Spleen (tissue), 7 donors: ENCODE data around the gene KIF5A.
"Not testable (repeated sequence)": the region's sequence is repeated elsewhere in the genome, so short reads cannot be mapped to it uniquely, and the experiment has no call there.

Experiments
- POLR2A ChIP-seq, 3 donors: fragments of 450-650 bp; IDR thresholded peaks; one replicate each; pipeline ENCODE4 v1.5.1; 2017; ENCODE audit warnings: antibody characterized with exemption in 3 of 3, mild to moderate bottlenecking in 1 of 3
- POLR2AphosphoS5 ChIP-seq, 3 donors: sonication (generic); formaldehyde crosslinking; IDR thresholded peaks; one replicate each; pipeline ENCODE4 v1.5.1; 2017; ENCODE audit warnings: antibody characterized with exemption in 3 of 3
- TF ChIP-seq, protein P1 (sequence below), 11 experiments: fragments of 200-600 bp in 7 of 11; fragments of 450-650 bp in 4 of 11; sonication (generic) in 4 of 11; IDR thresholded peaks in 8 of 11; conservative IDR thresholded peaks in 3 of 11; 1 replicate in 7 of 11; 2 replicates in 4 of 11; pipeline versions ENCODE4 v1.4.0 to v1.8.0; 2016 to 2021; ENCODE audit warnings: antibody characterized with exemption in 11 of 11, inconsistent platforms in 4 of 11, mild to moderate bottlenecking in 1 of 11
- donor health status: DM: no; HTN: no; CAD: no; lungs with moderate emphysema.
- donor health status: DM: no; HTN: no; CAD: no.
- donor health status: DM: no; HTN: no; CAD: no.

DNA sequence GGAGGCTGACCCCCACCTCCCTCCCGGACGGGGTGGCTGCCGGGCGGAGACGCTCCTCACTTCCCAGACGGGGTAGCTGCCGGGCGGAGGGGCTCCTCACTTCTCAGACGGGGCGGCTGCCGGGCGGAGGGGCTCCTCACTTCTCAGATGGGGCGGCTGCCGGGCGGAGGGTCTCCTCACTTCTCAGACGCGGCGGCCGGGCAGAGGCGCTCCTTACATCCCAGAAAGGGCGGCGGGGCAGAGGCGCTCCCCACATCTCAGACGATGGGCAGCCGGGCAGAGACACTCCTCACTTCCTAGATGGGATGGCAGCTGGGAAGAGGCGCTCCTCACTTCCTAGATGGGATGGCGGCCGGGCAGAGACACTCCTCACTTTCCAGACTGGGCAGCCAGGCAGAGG lies 42.0 kb upstream of the KIF5A start:
- TF ChIP-seq, protein P1, sequence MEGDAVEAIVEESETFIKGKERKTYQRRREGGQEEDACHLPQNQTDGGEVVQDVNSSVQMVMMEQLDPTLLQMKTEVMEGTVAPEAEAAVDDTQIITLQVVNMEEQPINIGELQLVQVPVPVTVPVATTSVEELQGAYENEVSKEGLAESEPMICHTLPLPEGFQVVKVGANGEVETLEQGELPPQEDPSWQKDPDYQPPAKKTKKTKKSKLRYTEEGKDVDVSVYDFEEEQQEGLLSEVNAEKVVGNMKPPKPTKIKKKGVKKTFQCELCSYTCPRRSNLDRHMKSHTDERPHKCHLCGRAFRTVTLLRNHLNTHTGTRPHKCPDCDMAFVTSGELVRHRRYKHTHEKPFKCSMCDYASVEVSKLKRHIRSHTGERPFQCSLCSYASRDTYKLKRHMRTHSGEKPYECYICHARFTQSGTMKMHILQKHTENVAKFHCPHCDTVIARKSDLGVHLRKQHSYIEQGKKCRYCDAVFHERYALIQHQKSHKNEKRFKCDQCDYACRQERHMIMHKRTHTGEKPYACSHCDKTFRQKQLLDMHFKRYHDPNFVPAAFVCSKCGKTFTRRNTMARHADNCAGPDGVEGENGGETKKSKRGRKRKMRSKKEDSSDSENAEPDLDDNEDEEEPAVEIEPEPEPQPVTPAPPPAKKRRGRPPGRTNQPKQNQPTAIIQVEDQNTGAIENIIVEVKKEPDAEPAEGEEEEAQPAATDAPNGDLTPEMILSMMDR (IDR thresholded peaks at IDR 0.05 in 8 of 11, conservative IDR thresholded peaks at IDR 0.05 in 3 of 11), result not testable (repeated sequence)
- TF ChIP-seq POLR2AphosphoS5, POLR2A (IDR thresholded peaks at IDR 0.05): not testable (repeated sequence)
